Gastroesophageal sphincter (tissue), 4 donors: ENCODE data around the gene ARFGEF2. TPM values are rescaled to one million over a fixed set of nuclear protein-coding genes. Genes with fewer than 3 reads are reported as not detected.

ENCODE experiments used
- ATAC-seq: fragments of 150-250 bp; one replicate; pipeline ENCODE4 v1.9.1; 2016; ENCODE audit warnings: mild to moderate bottlenecking, moderate library complexity
- H3K27ac ChIP-seq, 4 donors: fragments of 200-600 bp; sonication (generic) in 3 of 4; 1 replicate in 3 of 4; 2 replicates in 1 of 4; pipeline ENCODE4 v1.5.1; 2016 to 2019
- H3K27me3 ChIP-seq: fragments of 200-600 bp; sonication (generic); one replicate; pipeline ENCODE4 v1.5.1; 2019
- H3K36me3 ChIP-seq, 2 donors: fragments of 200-600 bp; sonication (generic); one replicate each; pipeline ENCODE4 v1.5.1; 2019; ENCODE audit warnings: control low read depth in 1 of 2
- H3K4me1 ChIP-seq, 3 donors: fragments of 200-600 bp; sonication (generic); 1 replicate in 2 of 3; 2 replicates in 1 of 3; pipeline ENCODE4 v1.5.1; 2016 to 2019; ENCODE audit warnings: control low read depth in 2 of 3
- H3K4me3 ChIP-seq, 2 donors: fragments of 200-600 bp; sonication (generic); one replicate each; pipeline ENCODE4 v1.5.1; 2019; ENCODE audit warnings: mild to moderate bottlenecking in 1 of 2, moderate library complexity in 1 of 2
- H3K9me3 ChIP-seq, 3 donors: fragments of 200-600 bp; sonication (generic); one replicate each; pipeline ENCODE4 v1.5.1; 2017 to 2019; ENCODE audit warnings: control low read depth in 2 of 3
- CTCF ChIP-seq, 4 experiments: fragments of 200-600 bp in 2 of 4; fragments of 450-650 bp in 2 of 4; sonication (generic) in 1 of 4; IDR thresholded peaks; one replicate each; pipeline ENCODE4 v1.5.1; 2017 to 2019; ENCODE audit warnings: antibody characterized with exemption in 4 of 4, mild to moderate bottlenecking in 2 of 4, moderate library complexity in 2 of 4
- EP300 ChIP-seq: sonication (generic); formaldehyde crosslinking; IDR thresholded peaks from one replicate; pipeline ENCODE4 v1.6.1; 2017; ENCODE audit warnings: antibody characterized with exemption, mild to moderate bottlenecking
- POLR2A ChIP-seq, 2 donors: fragments of 450-650 bp; IDR thresholded peaks; one replicate each; pipeline ENCODE4 v1.6.1; 2017; ENCODE audit warnings: antibody characterized with exemption in 2 of 2, mild to moderate bottlenecking in 2 of 2, moderate library complexity in 1 of 2
- POLR2AphosphoS5 ChIP-seq: sonication (generic); formaldehyde crosslinking; IDR thresholded peaks from one replicate; pipeline ENCODE4 v1.6.1; 2017; ENCODE audit warnings: antibody characterized with exemption
- WGBS, 2 donors: methylation state at CpG; one replicate each; pipeline ENCODE4 v1.1.5; 2018; ENCODE audit warnings: low coverage in 1 of 2; 5-methylcytosine and 5-hydroxymethylcytosine counted together
- total RNA-seq, 4 donors: library from RNA; depleted of rRNA; stranded (reverse); fragments of >200 nt; gene quantifications; one replicate each; pipeline ENCODE4 v1.1.0, GENCODE V29; 2016

Gene ARFGEF2
- total RNA-seq, 4 donors from 2014 or later: 42.6 to 101 (median 51.3) TPM

DNA sequence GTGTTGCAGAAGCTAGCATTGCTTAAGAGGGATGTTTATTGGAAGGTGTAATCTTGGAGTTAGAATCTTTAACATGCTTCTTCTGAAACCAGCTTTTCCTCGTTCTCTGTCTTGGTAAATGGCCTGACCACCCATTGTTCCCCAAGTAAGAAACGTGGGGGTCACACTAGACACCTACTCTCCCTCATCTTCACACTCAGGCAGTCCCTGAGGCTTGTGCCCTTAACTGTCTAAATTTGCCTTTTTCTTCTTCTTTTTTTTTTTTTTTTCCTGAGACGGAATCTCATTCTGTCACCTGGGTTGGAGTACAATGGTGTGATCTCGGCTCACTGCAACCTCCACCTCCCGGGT is 16.2 kb upstream of the ARFGEF2 start:
- ATAC-seq: no peak
- 20 to 56% methylated on average over 2 to 5 of the region's 5 CpGs for WGBS, 2 donors
- Histone ChIP-seq H3K4me3 (no peak overlapping the region), H3K4me1 (peaks cover 0 to 9% (median 4%) of the 10 kb centered on the region in 3 donors), H3K27me3 (peaks cover 3% of the 10 kb centered on the region), H3K36me3 (no peaks in the 10 kb centered on the region), H3K27ac (no peak overlapping the region), H3K9me3 (peaks cover 0 to 8% (median 0%) of the 10 kb centered on the region in 3 donors)
- TF ChIP-seq POLR2A (IDR thresholded peaks at IDR 0.05) (no peak), POLR2AphosphoS5 (no peak), EP300 (no peak), CTCF (IDR thresholded peaks at IDR 0.05) (no peak)

DNA sequence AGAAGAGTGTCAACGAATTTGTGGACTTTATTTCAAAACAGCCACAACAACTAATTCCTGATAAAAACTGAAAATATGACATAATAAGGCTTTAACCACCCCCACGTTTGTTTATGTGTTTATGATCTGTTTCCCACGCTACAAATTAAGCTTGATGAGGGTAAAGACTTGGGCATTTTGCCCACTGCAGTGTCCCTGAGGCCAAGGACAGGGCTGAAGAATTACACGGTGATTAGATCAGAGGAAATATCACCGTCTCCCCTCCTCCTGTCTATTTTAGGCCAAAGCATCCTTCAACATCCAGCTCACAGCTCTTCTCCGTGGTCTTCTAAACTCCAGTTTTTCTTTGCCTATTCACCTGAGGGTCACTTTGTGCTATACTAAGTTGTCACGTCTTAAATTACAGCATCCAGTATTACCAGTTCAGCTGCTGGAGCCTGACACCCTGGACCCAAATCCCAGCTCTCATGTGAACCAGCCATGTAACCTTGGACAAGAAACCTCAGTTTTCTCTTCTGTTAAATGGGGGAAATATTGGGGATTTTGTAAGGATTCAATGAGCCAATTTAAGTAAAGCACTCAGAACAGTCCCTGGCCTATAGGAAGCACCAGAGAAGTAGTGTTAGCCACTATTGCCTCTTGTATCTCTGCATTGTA is 15.2 kb upstream of the ARFGEF2 start:
- H3K27ac ChIP-seq: no peak overlapping the region
- WGBS, 2 donors: 43 to 60% methylated on average over 7 of the region's 7 CpGs
- H3K4me3 ChIP-seq: no peak overlapping the region
- TF ChIP-seq CTCF (IDR thresholded peaks at IDR 0.05): no peak
- no peak for TF ChIP-seq EP300
- TF ChIP-seq POLR2A (IDR thresholded peaks at IDR 0.05): no peak
- TF ChIP-seq POLR2AphosphoS5: no peak
- peaks cover 3% of the 10 kb centered on the region for H3K27me3 ChIP-seq
- ATAC-seq: no peak
- H3K9me3 ChIP-seq: peaks cover 0 to 8% (median 0%) of the 10 kb centered on the region in 3 donors
- no peaks in the 10 kb centered on the region for H3K36me3 ChIP-seq
- peaks cover 0 to 9% (median 4%) of the 10 kb centered on the region in 3 donors for H3K4me1 ChIP-seq

DNA sequence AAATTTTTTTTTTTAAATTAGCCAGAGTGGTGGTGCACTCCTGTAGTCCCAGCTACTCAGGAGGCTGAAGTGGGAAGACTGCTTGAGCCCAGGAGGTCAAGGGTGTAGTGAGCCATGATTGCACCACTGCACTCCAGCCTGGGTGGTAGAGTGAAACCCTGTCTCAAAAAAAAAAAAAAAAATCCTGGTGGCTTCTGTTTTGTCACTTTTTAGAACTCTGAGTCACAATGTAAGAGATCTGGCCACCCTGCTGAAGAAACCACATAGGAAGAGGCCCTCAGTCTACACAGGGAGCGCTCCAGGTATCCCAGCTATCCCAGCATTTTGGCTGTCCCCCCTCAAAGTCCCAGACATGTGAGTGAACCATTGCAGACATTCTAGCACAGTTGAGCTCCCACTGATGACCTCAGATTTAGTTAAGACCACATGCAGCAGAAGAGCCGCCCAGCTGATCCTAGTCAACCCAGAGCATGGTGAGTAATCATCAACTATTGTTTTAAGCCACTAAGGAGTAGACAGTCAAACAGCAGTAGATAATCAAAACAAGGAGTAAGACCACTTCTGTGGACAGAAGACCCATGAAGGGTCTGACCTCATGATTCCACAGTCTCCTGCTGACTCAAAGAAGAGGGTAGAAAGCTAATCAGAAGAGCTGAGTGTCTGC is 12.7 kb upstream of the ARFGEF2 start:
- Histone ChIP-seq H3K4me1 (peaks cover 0 to 9% (median 4%) of the 10 kb centered on the region in 3 donors), H3K4me3 (no peak overlapping the region), H3K27me3 (peaks cover 5% of the 10 kb centered on the region), H3K36me3 (no peaks in the 10 kb centered on the region), H3K27ac (no peak overlapping the region), H3K9me3 (peaks cover 0 to 8% (median 0%) of the 10 kb centered on the region in 3 donors)
- 67% methylated on average over 1 of the region's 2 CpGs; no CpG with 5 or more reads in 1 of the 2 donors for WGBS, 2 donors
- ATAC-seq: no peak
- TF ChIP-seq CTCF (IDR thresholded peaks at IDR 0.05) (no peak), POLR2AphosphoS5 (no peak), EP300 (no peak), POLR2A (IDR thresholded peaks at IDR 0.05) (no peak)

DNA sequence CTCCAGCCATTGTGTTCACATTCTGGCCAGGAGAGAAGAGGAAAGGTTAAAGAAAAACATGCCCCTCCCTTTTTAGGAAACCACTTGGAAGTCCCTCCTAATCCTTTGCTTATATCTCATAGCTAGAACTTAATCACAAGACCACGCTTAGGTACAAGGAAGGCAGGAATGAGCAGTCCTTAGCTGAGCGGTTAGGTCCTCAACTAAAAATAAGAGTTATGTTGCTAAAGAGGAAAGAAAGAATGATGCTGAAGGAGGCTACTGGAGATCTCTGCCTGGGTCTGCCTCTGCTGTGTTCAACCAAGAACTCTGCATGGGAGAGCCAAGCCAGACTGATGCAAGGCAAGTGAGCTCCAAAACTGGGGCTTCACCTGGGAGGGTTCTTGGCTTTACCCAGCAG is 11.6 kb upstream of the ARFGEF2 start:
- Histone ChIP-seq H3K36me3 (no peaks in the 10 kb centered on the region), H3K9me3 (peaks cover 0 to 8% (median 0%) of the 10 kb centered on the region in 3 donors), H3K27me3 (peaks cover 4% of the 10 kb centered on the region), H3K4me1 (peaks cover 0 to 4% (median 0%) of the 10 kb centered on the region in 3 donors), H3K27ac (no peak overlapping the region), H3K4me3 (no peak overlapping the region)
- no peak for ATAC-seq
- no peak for TF ChIP-seq POLR2AphosphoS5
- 81 to 100% methylated on average over 2 of the region's 2 CpGs for WGBS, 2 donors

DNA sequence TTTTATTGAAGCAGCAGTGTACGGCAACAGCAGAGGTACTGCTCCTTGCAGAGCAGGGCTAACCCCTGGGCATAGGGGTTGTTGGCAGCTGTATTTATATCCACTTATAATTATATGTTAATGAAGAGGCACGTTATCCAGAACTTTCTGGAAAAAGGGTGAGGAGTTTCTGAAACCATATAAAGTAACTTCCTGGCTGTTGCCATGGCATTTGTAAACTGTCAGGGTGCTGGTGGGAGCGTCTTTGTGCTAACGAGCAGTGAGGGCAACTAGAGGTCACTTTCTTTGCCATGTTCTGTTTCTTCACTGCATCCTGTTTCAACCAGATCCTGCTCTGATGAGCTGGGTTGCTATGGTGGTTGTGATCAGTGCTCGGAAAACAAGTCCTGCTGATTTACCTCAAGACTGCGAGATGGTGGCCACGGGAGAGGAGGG is 11.1 kb upstream of the ARFGEF2 start:
- no peak overlapping the region for H3K4me3 ChIP-seq
- no peak overlapping the region for H3K27ac ChIP-seq
- TF ChIP-seq POLR2AphosphoS5 (no peak), EP300 (no peak), POLR2A (IDR thresholded peaks at IDR 0.05) (no peak), CTCF (IDR thresholded peaks at IDR 0.05) (no peak)
- peak; percentile 36 for ATAC-seq
- H3K36me3 ChIP-seq: no peaks in the 10 kb centered on the region
- no peaks in the 10 kb centered on the region for H3K4me1 ChIP-seq
- H3K27me3 ChIP-seq: peaks cover 4% of the 10 kb centered on the region
- WGBS, 2 donors: 39% methylated on average over 6 to 7 of the region's 7 CpGs
- H3K9me3 ChIP-seq: peaks cover 0 to 8% (median 0%) of the 10 kb centered on the region in 3 donors
